Activated naive CD8-positive, alpha-beta T cell treated with anti-CD3 and anti-CD28 coated beads, Interleukin-2, amount 50 U/mL, for 24 hours (primary cell): ENCODE measurements around the gene NBPF1.
"Not testable (repeated sequence)": the region's sequence is repeated elsewhere in the genome, so short reads cannot be mapped to it uniquely, and the experiment has no call there.

Source experiments
- ATAC-seq: fragments of 150-1000 bp; cut with Tn5 transposase; one replicate; pipeline ENCODE4 v1.10.0; 2021
- DNase-seq: peaks from one replicate; pipeline ENCODE4 v3.0.0; 2021
- H3K27ac Mint-ChIP-seq: one replicate; pipeline ENCODE4 v1.8.0; 2021; ENCODE audit warnings: mild to moderate bottlenecking, mixed read lengths
- H3K27me3 Mint-ChIP-seq: one replicate; pipeline ENCODE4 v1.8.0; 2021; ENCODE audit warnings: mixed read lengths
- H3K36me3 Mint-ChIP-seq: one replicate; pipeline ENCODE4 v1.8.0; 2021; ENCODE audit warnings: low read depth, mixed read lengths
- H3K4me1 Mint-ChIP-seq: one replicate; pipeline ENCODE4 v1.8.0; 2021; ENCODE audit warnings: mixed read lengths
- H3K4me3 Mint-ChIP-seq: one replicate; pipeline ENCODE4 v1.8.0; 2021; ENCODE audit warnings: mild to moderate bottlenecking, moderate library complexity, mixed read lengths
- H3K9me3 Mint-ChIP-seq: one replicate; pipeline ENCODE4 v1.8.0; 2021; ENCODE audit warnings: mixed read lengths

Gene NBPF1

DNA sequence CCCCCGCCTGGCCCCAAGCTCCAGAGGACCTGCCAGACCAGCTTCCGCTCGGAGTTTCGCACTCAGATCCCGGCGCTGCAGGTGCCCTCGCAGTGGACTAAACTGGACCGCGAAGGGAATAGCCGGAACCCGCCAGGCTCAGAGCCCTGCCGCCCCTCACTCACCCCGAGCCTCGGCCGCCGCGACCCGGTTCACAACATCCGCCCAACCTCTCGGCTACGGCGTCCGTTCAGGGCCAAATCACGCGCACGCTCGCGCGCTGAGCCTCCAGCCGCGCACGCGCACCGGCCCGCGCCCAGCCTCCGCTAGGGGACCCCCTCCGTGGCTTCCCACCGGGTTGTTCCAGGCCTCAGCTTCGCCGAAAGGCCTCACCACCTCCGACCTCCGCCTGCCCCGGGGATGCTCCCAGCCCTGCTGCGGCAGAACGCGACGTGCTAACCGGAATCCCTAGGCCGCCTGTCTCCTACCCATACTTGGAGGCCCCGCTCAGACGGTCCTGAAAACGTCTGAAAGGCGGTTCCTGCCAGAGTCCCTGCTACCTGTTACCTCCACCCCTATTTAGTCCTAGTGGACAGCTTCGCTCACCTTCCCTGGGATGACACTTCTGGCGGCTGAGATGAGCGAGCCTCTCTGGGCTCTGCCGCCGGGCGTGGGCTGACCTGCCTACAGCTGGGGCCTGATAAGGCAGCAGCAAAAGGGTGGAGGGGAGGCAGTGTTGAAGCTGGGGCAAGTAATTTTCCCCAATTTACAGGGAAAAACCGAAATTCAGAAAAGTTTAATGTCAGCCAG lies 31.3 kb upstream of the NBPF1 start:
- ATAC-seq (peak; percentile 77), DNase-seq (peak; percentile 100)
- H3K4me3 Mint-ChIP-seq, H3K36me3 Mint-ChIP-seq, H3K27ac Mint-ChIP-seq, H3K27me3 Mint-ChIP-seq, H3K9me3 Mint-ChIP-seq, H3K4me1 Mint-ChIP-seq: not testable (repeated sequence)

GRCh38 chr1:16644193-16644481 lies 30.8 kb upstream of the NBPF1 start:
- peak; percentile 22 for ATAC-seq
- Mint-ChIP-seq H3K27ac (no peak overlapping the region), H3K27me3 (no peaks in the 10 kb centered on the region), H3K4me3 (no peak overlapping the region), H3K9me3 (no peaks in the 10 kb centered on the region), H3K36me3 (no peaks in the 10 kb centered on the region), H3K4me1 (peaks cover 5% of the 10 kb centered on the region)
- no peak for DNase-seq

GRCh38 chr1:16643476-16644192 lies 30.3 kb upstream of the NBPF1 start:
- not testable (repeated sequence) for H3K9me3 Mint-ChIP-seq, ATAC-seq, H3K36me3 Mint-ChIP-seq, H3K4me1 Mint-ChIP-seq, H3K27ac Mint-ChIP-seq, H3K4me3 Mint-ChIP-seq, H3K27me3 Mint-ChIP-seq
- DNase-seq: peak; percentile 7

DNA sequence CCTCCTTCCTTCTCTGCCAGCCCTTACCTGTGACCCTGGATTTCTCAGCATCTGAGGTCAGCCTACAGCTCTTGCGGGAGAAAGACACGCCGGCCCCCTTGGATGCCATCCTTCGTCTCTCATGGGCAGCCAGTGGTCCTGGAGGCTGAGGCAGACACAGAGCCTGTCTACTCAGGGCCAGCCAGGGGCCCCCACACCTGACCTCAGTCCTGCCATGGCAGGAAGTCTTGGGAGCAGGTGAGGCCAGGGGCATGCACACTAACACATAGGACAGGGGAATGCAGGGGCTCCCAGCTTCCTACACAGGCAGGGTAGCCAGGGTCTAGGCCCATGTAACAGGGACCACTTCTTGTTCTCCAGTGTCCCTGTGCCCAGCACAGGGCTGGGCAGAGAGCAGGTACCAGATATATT lies 29.6 kb upstream of the NBPF1 start:
- not testable (repeated sequence) for H3K27ac Mint-ChIP-seq, H3K9me3 Mint-ChIP-seq, H3K27me3 Mint-ChIP-seq, H3K36me3 Mint-ChIP-seq, H3K4me1 Mint-ChIP-seq, ATAC-seq, H3K4me3 Mint-ChIP-seq
- DNase-seq: peak; percentile 1

- ATAC-seq, H3K27ac Mint-ChIP-seq, H3K4me3 Mint-ChIP-seq, H3K4me1 Mint-ChIP-seq, H3K36me3 Mint-ChIP-seq, H3K9me3 Mint-ChIP-seq, H3K27me3 Mint-ChIP-seq: not testable (repeated sequence)
- peak; percentile 6 for DNase-seq
Measured at GRCh38 chr1:16642025-16642966, 28.9 kb upstream of the NBPF1 start.

DNA sequence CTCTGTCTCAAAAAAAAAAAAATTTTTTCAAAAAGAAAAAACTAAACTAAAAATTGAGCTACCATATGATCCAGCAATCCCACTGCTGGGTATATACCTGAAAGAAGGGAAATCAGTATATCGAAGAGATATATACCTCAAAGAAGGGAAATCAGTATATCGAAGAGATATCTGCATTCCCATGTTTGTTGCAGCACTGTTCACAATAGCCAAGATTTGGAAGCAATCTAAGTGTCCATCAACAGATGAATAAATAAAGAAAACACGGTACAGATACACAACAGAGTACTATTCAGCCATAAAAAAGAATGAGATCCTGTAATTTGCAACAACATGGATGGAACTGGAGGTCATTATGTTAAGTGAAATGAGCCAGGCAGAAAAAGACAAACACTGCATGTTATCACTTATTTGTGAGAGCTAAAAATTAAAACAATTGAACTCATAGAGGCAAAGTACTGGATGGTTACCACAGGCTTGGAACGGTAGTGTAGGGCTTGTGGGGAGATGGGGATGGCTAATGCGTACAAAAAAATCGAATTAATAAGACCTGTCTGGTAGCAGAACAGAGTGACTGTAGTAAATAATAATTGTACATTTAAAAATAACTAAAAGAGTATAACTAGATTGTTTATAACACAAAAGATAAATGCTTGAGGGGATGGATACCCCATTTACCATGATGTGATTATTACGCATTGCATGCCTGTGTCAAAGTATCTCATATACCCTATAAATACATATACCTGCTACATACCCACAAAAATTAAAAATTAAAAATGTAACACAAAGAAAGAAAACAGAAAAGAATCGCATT lies 28.0 kb upstream of the NBPF1 start:
- H3K4me1 Mint-ChIP-seq, H3K27me3 Mint-ChIP-seq: not testable (repeated sequence)

DNA sequence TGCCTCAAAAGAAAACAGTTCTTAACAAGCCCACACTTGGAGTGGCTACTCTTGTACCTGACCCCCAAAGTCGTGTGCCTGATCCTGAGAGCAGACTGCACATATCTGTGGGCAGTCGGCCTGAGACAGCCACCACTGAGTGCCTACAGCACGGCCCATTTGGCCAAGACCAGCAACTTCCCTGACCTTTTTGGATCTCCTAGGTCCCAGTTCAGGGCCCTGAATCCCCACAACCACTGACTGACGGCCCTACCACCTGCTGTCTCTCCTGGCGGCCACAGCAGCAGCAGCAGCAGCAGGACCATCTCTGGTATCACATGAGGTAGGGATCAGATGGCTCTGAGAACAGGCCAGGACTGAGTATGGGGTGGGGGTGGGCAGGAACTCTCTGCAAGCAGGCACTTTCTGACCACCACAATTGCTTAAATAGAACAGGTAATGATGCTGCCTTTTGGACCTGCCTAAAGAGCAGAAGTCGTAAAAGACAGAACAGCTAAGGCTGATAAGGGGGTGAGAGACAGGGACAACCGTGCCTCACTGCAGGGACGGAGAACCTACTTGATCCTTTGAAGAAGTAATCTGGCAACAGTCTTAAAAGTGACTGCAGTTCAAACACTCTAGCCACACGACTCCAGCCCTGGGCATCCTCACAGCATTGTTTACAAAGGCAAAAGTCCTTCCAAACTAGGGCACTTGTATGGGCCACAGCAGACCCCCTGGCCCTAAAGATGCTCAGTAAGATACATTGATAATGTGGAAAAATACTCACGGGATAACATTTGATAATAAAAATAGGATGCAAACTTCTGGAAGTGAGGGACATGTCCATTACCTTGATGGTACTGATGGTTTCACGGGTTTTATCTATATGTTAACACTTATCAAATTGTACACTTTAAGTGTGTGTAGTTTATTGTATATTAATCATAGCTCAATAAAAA lies 26.0 kb upstream of the NBPF1 start:
- not testable (repeated sequence) for ATAC-seq, H3K36me3 Mint-ChIP-seq, H3K27me3 Mint-ChIP-seq

More for the DNA sequence above, 28.0 kb upstream of the NBPF1 start:
- not testable (repeated sequence) for ATAC-seq, H3K27ac Mint-ChIP-seq, H3K9me3 Mint-ChIP-seq, H3K36me3 Mint-ChIP-seq, H3K4me3 Mint-ChIP-seq
- DNase-seq: peak; percentile 0

GRCh38 chr1:16637941-16638778 lies 24.8 kb upstream of the NBPF1 start:
- not testable (repeated sequence) for H3K27me3 Mint-ChIP-seq, H3K4me1 Mint-ChIP-seq, H3K36me3 Mint-ChIP-seq, DNase-seq, ATAC-seq, H3K9me3 Mint-ChIP-seq, H3K4me3 Mint-ChIP-seq, H3K27ac Mint-ChIP-seq

More for the DNA sequence above, 26.0 kb upstream of the NBPF1 start:
- H3K4me3 Mint-ChIP-seq, H3K9me3 Mint-ChIP-seq, H3K4me1 Mint-ChIP-seq, H3K27ac Mint-ChIP-seq: not testable (repeated sequence)
- peak; percentile 1 for DNase-seq

DNA sequence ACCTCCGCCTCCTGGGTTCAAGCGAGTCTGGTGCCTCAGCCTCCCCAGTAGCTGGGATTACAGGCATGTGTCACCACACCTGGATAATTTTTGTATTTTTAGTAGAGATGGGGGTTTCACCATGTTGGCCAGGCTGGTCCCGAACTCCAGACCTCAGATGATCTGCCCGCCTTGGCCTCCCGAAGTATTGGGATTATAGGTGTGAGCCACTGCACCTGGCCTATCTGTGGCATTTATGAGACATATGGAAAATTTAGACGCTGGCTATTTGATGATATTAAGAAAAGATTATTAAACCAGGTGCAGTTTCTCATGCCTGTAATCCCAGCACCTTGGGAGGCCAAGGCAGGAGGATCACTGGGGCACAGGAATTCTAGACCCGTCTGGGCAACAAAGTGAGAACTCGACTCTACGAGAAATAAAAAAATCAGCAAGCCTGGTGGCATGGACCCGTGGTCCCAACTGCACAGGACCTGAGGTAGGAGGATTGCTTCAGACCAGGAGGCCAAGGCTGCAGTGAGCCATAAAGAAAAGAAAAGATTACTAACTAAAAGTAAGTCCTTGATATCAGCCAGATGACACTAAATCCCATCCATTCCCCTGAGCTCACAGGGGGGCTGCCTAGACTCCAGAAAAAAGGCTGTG lies 23.3 kb upstream of the NBPF1 start:
- H3K36me3 Mint-ChIP-seq: peaks cover 12% of the 10 kb centered on the region
- H3K27me3 Mint-ChIP-seq, DNase-seq, H3K4me1 Mint-ChIP-seq, H3K27ac Mint-ChIP-seq, H3K4me3 Mint-ChIP-seq, ATAC-seq, H3K9me3 Mint-ChIP-seq: not testable (repeated sequence)

GRCh38 chr1:16635959-16636358 lies 22.6 kb upstream of the NBPF1 start:
- peaks cover 12% of the 10 kb centered on the region for H3K36me3 Mint-ChIP-seq
- H3K4me1 Mint-ChIP-seq, H3K4me3 Mint-ChIP-seq, H3K27me3 Mint-ChIP-seq, H3K9me3 Mint-ChIP-seq, DNase-seq, ATAC-seq, H3K27ac Mint-ChIP-seq: not testable (repeated sequence)

DNA sequence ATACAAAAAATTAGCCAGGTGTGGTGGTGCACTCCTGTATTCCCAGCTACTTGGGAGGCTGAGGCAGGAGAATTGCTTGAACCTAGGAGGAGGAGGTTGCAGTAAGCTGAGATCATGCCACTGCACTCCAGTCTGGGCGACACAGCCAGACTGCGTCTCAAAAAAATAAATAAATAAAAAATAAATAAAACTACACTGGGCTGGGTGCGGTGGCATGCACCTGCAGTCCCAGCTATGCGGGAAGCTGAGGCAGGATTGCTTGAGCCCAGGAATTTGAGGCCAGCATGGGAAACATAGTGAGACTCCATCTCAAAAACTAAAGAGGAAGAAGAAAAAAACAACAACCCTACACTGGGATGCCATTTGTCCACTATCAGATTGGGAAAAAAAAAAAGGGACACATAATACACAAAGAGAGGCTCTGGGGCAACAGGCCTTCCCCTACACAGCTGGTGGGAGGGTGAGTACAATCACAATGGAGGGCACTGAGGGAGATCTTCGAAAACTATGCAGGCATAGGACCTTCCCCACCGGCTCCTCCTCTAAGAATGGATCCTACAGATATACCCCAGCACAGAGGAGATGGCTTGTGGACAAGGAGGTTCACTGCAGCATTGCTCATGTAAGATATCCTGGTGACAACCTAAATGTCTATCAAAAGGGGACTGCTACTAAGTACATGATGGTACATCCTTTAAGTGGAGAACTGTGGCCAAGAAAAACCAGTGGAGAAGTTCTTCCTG lies 20.3 kb upstream of the NBPF1 start:
- not testable (repeated sequence) for H3K4me1 Mint-ChIP-seq, H3K27me3 Mint-ChIP-seq, H3K9me3 Mint-ChIP-seq, H3K27ac Mint-ChIP-seq, DNase-seq, ATAC-seq, H3K4me3 Mint-ChIP-seq
- peaks cover 22% of the 10 kb centered on the region for H3K36me3 Mint-ChIP-seq
